ENCODE measurements around the gene FADS2. TPM values are rescaled to one million over a fixed set of nuclear protein-coding genes. Genes with fewer than 3 reads are reported as not detected.

Gene FADS2
- total RNA-seq (19.7 TPM), polyA plus RNA-seq (10 to 100 TPM in 1 of 4 donors, under 1 TPM in 2, not detected in 1; 0.23 to 13.6 (median 0.65) TPM)

GRCh38 chr11:61827571-61828378, at the start of gene FADS2:
TSS of gene FADS2 (plus strand) at chr11:61828300. CDS start at chr11:61828391, 91 bp downstream.
- H3K27ac Mint-ChIP-seq = peak within 1 kb of the TSS in 2 of 3 donors; percentile 43 to 62
- H3K4me3 Mint-ChIP-seq = peak within 1 kb of the TSS; percentile 35 to 77 (median 68)
- peaks cover 0 to 16% (median 3%) of the 10 kb centered on the region in 4 donors for H3K4me1 Mint-ChIP-seq
- Histone ChIP-seq H3K36me3 (ENCODE audit: control insufficient read depth, insufficient read depth, low read length) (no peaks in the 10 kb centered on the region), H3K4me3 (ENCODE audit: low read depth, low read length) (no peak within 1 kb of the TSS), H3K4me1 (ENCODE audit: control insufficient read depth, insufficient read depth, low read length, poor library complexity, severe bottlenecking) (peaks cover 21% of the 10 kb centered on the region), H3K27me3 (ENCODE audit: control insufficient read depth, insufficient read depth, low read length) (peaks cover 4% of the 10 kb centered on the region), H3K27ac (ENCODE audit: insufficient read depth, low read length, poor library complexity, severe bottlenecking) (no peak within 1 kb of the TSS), H3K9me3 (ENCODE audit: control insufficient read depth in 2 of 2, low read length in 2 of 2) (no peaks in the 10 kb centered on the region)
- H3K9me3 Mint-ChIP-seq = peaks cover 0 to 1% (median 0%) of the 10 kb centered on the region in 7 donors
- H3K27me3 Mint-ChIP-seq = peaks cover 78% of the 10 kb centered on the region
- peak; percentile 31 to 54 for ATAC-seq (ENCODE audit: low read depth in 2 of 2)
- peak in 1 of 3 donors; percentile 80 for DNase-seq
- H3K36me3 Mint-ChIP-seq = no peaks in the 10 kb centered on the region

- Histone ChIP-seq H3K27me3 (ENCODE audit: control insufficient read depth, insufficient read depth, low read length) (no peaks in the 10 kb centered on the region), H3K9me3 (ENCODE audit: control insufficient read depth in 2 of 2, low read length in 2 of 2) (no peaks in the 10 kb centered on the region), H3K27ac (ENCODE audit: insufficient read depth, low read length, poor library complexity, severe bottlenecking) (no peak overlapping the region), H3K4me1 (ENCODE audit: control insufficient read depth, insufficient read depth, low read length, poor library complexity, severe bottlenecking) (peaks cover 14% of the 10 kb centered on the region), H3K4me3 (ENCODE audit: low read depth, low read length) (no peak overlapping the region), H3K36me3 (ENCODE audit: control insufficient read depth, insufficient read depth, low read length) (no peaks in the 10 kb centered on the region)
- Mint-ChIP-seq H3K4me3 (peak overlapping the region in 1 of 4 donors; percentile 66), H3K9me3 (no peaks in the 10 kb centered on the region), H3K27me3 (peaks cover 11% of the 10 kb centered on the region), H3K4me1 (peaks cover 0 to 19% (median 4%) of the 10 kb centered on the region in 4 donors), H3K36me3 (no peaks in the 10 kb centered on the region), H3K27ac (no peak overlapping the region)
- ATAC-seq (ENCODE audit: low read depth in 2 of 2) (no peak), DNase-seq (no peak)
Measured at GRCh38 chr11:61778357-61778886, 49.7 kb upstream of the FADS2 start.

GRCh38 chr11:61778920-61779650, 49.0 kb upstream of the FADS2 start:
- H3K36me3 ChIP-seq (ENCODE audit: control insufficient read depth, insufficient read depth, low read length) = no peaks in the 10 kb centered on the region
- no peaks in the 10 kb centered on the region for H3K9me3 ChIP-seq (ENCODE audit: control insufficient read depth in 2 of 2, low read length in 2 of 2)
- Mint-ChIP-seq H3K27ac (no peak overlapping the region), H3K4me1 (peaks cover 0 to 19% (median 4%) of the 10 kb centered on the region in 4 donors), H3K4me3 (peak overlapping the region in 1 of 4 donors; percentile 47), H3K9me3 (no peaks in the 10 kb centered on the region), H3K36me3 (no peaks in the 10 kb centered on the region), H3K27me3 (peaks cover 11% of the 10 kb centered on the region)
- no peaks in the 10 kb centered on the region for H3K27me3 ChIP-seq (ENCODE audit: control insufficient read depth, insufficient read depth, low read length)
- no peak overlapping the region for H3K27ac ChIP-seq (ENCODE audit: insufficient read depth, low read length, poor library complexity, severe bottlenecking)
- DNase-seq = no peak
- no peak overlapping the region for H3K4me3 ChIP-seq (ENCODE audit: low read depth, low read length)
- ATAC-seq (ENCODE audit: low read depth in 2 of 2) = no peak
- peaks cover 14% of the 10 kb centered on the region for H3K4me1 ChIP-seq (ENCODE audit: control insufficient read depth, insufficient read depth, low read length, poor library complexity, severe bottlenecking)

- peaks cover 0 to 20% (median 4%) of the 10 kb centered on the region in 4 donors for H3K4me1 Mint-ChIP-seq
- DNase-seq = no peak
- H3K36me3 Mint-ChIP-seq = peaks cover 2% of the 10 kb centered on the region
- no peak for ATAC-seq (ENCODE audit: low read depth in 2 of 2)
- no peaks in the 10 kb centered on the region for H3K9me3 Mint-ChIP-seq
- peaks cover 14% of the 10 kb centered on the region for H3K4me1 ChIP-seq (ENCODE audit: control insufficient read depth, insufficient read depth, low read length, poor library complexity, severe bottlenecking)
- peaks cover 4% of the 10 kb centered on the region for H3K36me3 ChIP-seq (ENCODE audit: control insufficient read depth, insufficient read depth, low read length)
- peaks cover 11% of the 10 kb centered on the region for H3K27me3 Mint-ChIP-seq
- H3K4me3 ChIP-seq (ENCODE audit: low read depth, low read length) = no peak overlapping the region
- H3K27ac ChIP-seq (ENCODE audit: insufficient read depth, low read length, poor library complexity, severe bottlenecking) = no peak overlapping the region
- no peaks in the 10 kb centered on the region for H3K27me3 ChIP-seq (ENCODE audit: control insufficient read depth, insufficient read depth, low read length)
- no peaks in the 10 kb centered on the region for H3K9me3 ChIP-seq (ENCODE audit: control insufficient read depth in 2 of 2, low read length in 2 of 2)
- H3K4me3 Mint-ChIP-seq = peak overlapping the region in 1 of 4 donors; percentile 47
- H3K27ac Mint-ChIP-seq = no peak overlapping the region
Measured at GRCh38 chr11:61779666-61780525, 48.2 kb upstream of the FADS2 start.

GRCh38 chr11:61780581-61781162, 47.4 kb upstream of the FADS2 start:
- no peak overlapping the region for H3K4me3 ChIP-seq (ENCODE audit: low read depth, low read length)
- DNase-seq = no peak
- H3K27ac ChIP-seq (ENCODE audit: insufficient read depth, low read length, poor library complexity, severe bottlenecking) = no peak overlapping the region
- H3K36me3 ChIP-seq (ENCODE audit: control insufficient read depth, insufficient read depth, low read length) = peaks cover 7% of the 10 kb centered on the region
- Mint-ChIP-seq H3K4me3 (no peak overlapping the region), H3K27me3 (peaks cover 11% of the 10 kb centered on the region), H3K27ac (no peak overlapping the region), H3K4me1 (peaks cover 0 to 20% (median 3%) of the 10 kb centered on the region in 4 donors), H3K36me3 (peaks cover 4% of the 10 kb centered on the region), H3K9me3 (no peaks in the 10 kb centered on the region)
- H3K27me3 ChIP-seq (ENCODE audit: control insufficient read depth, insufficient read depth, low read length) = no peaks in the 10 kb centered on the region
- H3K4me1 ChIP-seq (ENCODE audit: control insufficient read depth, insufficient read depth, low read length, poor library complexity, severe bottlenecking) = peaks cover 14% of the 10 kb centered on the region
- no peaks in the 10 kb centered on the region for H3K9me3 ChIP-seq (ENCODE audit: control insufficient read depth in 2 of 2, low read length in 2 of 2)
- no peak for ATAC-seq (ENCODE audit: low read depth in 2 of 2)

GRCh38 chr11:61781585-61781984, 46.5 kb upstream of the FADS2 start:
- Histone ChIP-seq H3K4me3 (ENCODE audit: low read depth, low read length) (no peak overlapping the region), H3K27ac (ENCODE audit: insufficient read depth, low read length, poor library complexity, severe bottlenecking) (no peak overlapping the region), H3K4me1 (ENCODE audit: control insufficient read depth, insufficient read depth, low read length, poor library complexity, severe bottlenecking) (peaks cover 12% of the 10 kb centered on the region), H3K36me3 (ENCODE audit: control insufficient read depth, insufficient read depth, low read length) (peaks cover 15% of the 10 kb centered on the region), H3K9me3 (ENCODE audit: control insufficient read depth in 2 of 2, low read length in 2 of 2) (no peaks in the 10 kb centered on the region), H3K27me3 (ENCODE audit: control insufficient read depth, insufficient read depth, low read length) (no peaks in the 10 kb centered on the region)
- Mint-ChIP-seq H3K4me1 (peaks cover 0 to 15% (median under 1%) of the 10 kb centered on the region in 4 donors), H3K4me3 (no peak overlapping the region), H3K9me3 (no peaks in the 10 kb centered on the region), H3K27ac (no peak overlapping the region), H3K27me3 (peaks cover 11% of the 10 kb centered on the region), H3K36me3 (peaks cover 4% of the 10 kb centered on the region)
- DNase-seq (no peak), ATAC-seq (ENCODE audit: low read depth in 2 of 2) (no peak)

GRCh38 chr11:61782299-61782698, 45.8 kb upstream of the FADS2 start:
- peaks cover 7% of the 10 kb centered on the region for H3K4me1 ChIP-seq (ENCODE audit: control insufficient read depth, insufficient read depth, low read length, poor library complexity, severe bottlenecking)
- Mint-ChIP-seq H3K4me1 (peaks cover 0 to 8% (median under 1%) of the 10 kb centered on the region in 4 donors), H3K4me3 (no peak overlapping the region), H3K9me3 (no peaks in the 10 kb centered on the region), H3K27me3 (peaks cover 11% of the 10 kb centered on the region), H3K36me3 (peaks cover 7% of the 10 kb centered on the region), H3K27ac (no peak overlapping the region)
- H3K9me3 ChIP-seq (ENCODE audit: control insufficient read depth in 2 of 2, low read length in 2 of 2) = no peaks in the 10 kb centered on the region
- H3K36me3 ChIP-seq (ENCODE audit: control insufficient read depth, insufficient read depth, low read length) = peaks cover 22% of the 10 kb centered on the region
- no peak overlapping the region for H3K27ac ChIP-seq (ENCODE audit: insufficient read depth, low read length, poor library complexity, severe bottlenecking)
- ATAC-seq (ENCODE audit: low read depth in 2 of 2) = no peak
- H3K27me3 ChIP-seq (ENCODE audit: control insufficient read depth, insufficient read depth, low read length) = no peaks in the 10 kb centered on the region
- no peak for DNase-seq
- no peak overlapping the region for H3K4me3 ChIP-seq (ENCODE audit: low read depth, low read length)

All from CD4-positive, CD25-positive, alpha-beta regulatory T cell (primary cell).